Left renal pelvis (tissue), 4 donors: ENCODE results near the gene NCF2. TPM values are rescaled to one million over a fixed set of nuclear protein-coding genes. Genes with fewer than 3 reads are reported as not detected.
"Not testable (repeated sequence)": the region's sequence is repeated elsewhere in the genome, so short reads cannot be mapped to it uniquely, and the experiment has no call there.

ENCODE experiments used
- DNase-seq, 4 donors: peaks; one replicate each; pipeline ENCODE4 v3.0.0-alpha.2; 2013; ENCODE audit warnings: low read depth in 4 of 4, low spot score in 3 of 4
- polyA plus RNA-seq, 4 donors: library from polyadenylated mRNA; unstranded; fragments of 120-200 nt; gene quantifications; one replicate each; pipeline ENCODE4 v1.2.1, GENCODE V29; 2013; ENCODE audit not compliant: insufficient read length in 4 of 4

NCF2 gene
- polyA plus RNA-seq, 4 donors: 3.3 to 10.2 (median 4.9) TPM

- not testable (repeated sequence) for DNase-seq
These were observed 22.7 kb upstream of the NCF2 start for GRCh38 chr1:183612975-183613374.

GRCh38 chr1:183612407-183612806 lies 22.1 kb upstream of the NCF2 start:
- no peak for DNase-seq

GRCh38 chr1:183611021-183611420 lies 20.8 kb upstream of the NCF2 start:
- DNase-seq: no peak

GRCh38 chr1:183609759-183610452 lies 19.6 kb upstream of the NCF2 start:
- DNase-seq: no peak

- DNase-seq: no peak
These were observed 19.1 kb upstream of the NCF2 start for GRCh38 chr1:183609313-183609712.

- no peak for DNase-seq
These were observed 17.2 kb upstream of the NCF2 start for GRCh38 chr1:183607322-183607980.

- DNase-seq: no peak
These were observed 15.6 kb upstream of the NCF2 start for GRCh38 chr1:183605904-183606303.

- DNase-seq: no peak
These were observed 14.6 kb upstream of the NCF2 start for GRCh38 chr1:183604815-183605214.

- no peak for DNase-seq
These were observed 14.0 kb upstream of the NCF2 start for GRCh38 chr1:183604038-183604808.

GRCh38 chr1:183602510-183602909 lies 12.3 kb upstream of the NCF2 start:
- no peak for DNase-seq

- DNase-seq: no peak
These were observed 10.4 kb upstream of the NCF2 start for GRCh38 chr1:183600634-183601033.

GRCh38 chr1:183600136-183600535 lies 9.9 kb upstream of the NCF2 start:
- DNase-seq: no peak

GRCh38 chr1:183598386-183598785 lies 8.1 kb upstream of the NCF2 start:
- DNase-seq: no peak

GRCh38 chr1:183597656-183598347 lies 7.5 kb upstream of the NCF2 start:
- DNase-seq: no peak

- no peak for DNase-seq
These were observed 6.2 kb upstream of the NCF2 start for GRCh38 chr1:183596500-183596899.

- no peak for DNase-seq
These were observed 5.3 kb upstream of the NCF2 start for GRCh38 chr1:183595537-183595936.

- DNase-seq: no peak
These were observed 3.1 kb upstream of the NCF2 start for GRCh38 chr1:183593356-183593755.

- DNase-seq: no peak
These were observed 2.5 kb upstream of the NCF2 start for GRCh38 chr1:183592733-183593132.

- DNase-seq: no peak
These were observed 400 bp downstream of the NCF2 start for GRCh38 chr1:183589874-183590243.

- DNase-seq: no peak
These were observed 875 bp downstream of the NCF2 start for GRCh38 chr1:183589384-183589783.

- DNase-seq: no peak
These were observed 1.4 kb downstream of the NCF2 start for GRCh38 chr1:183588827-183589226.
